HFFc6 (cell line): Measurements from ENCODE around the gene GPR176. TPM values are rescaled to one million over a fixed set of nuclear protein-coding genes. Genes with fewer than 3 reads are reported as not detected.
"Not testable (repeated sequence)": the region's sequence is repeated elsewhere in the genome, so short reads cannot be mapped to it uniquely, and the experiment has no call there.

Experiments used
- DNase-seq: peaks from one replicate; pipeline ENCODE4 v3.0.0-alpha.2; 2018
- H3K27ac Mint-ChIP-seq: 2 replicates; pipeline ENCODE4 v1.8.0; 2020; ENCODE audit warnings: mild to moderate bottlenecking, mixed read lengths
- H3K27me3 Mint-ChIP-seq: 2 replicates; pipeline ENCODE4 v1.8.0; 2021; ENCODE audit warnings: mild to moderate bottlenecking, moderate library complexity, mixed read lengths; ENCODE audit not compliant: insufficient read depth
- H3K36me3 Mint-ChIP-seq: 2 replicates; pipeline ENCODE4 v1.8.0; 2021; ENCODE audit warnings: low read depth, mixed read lengths
- H3K4me1 Mint-ChIP-seq: 2 replicates; pipeline ENCODE4 v1.8.0; 2020; ENCODE audit warnings: low read depth, mixed read lengths
- H3K4me3 Mint-ChIP-seq: 2 replicates; pipeline ENCODE4 v1.8.0; 2020; ENCODE audit warnings: mild to moderate bottlenecking, moderate library complexity, mixed read lengths
- H3K9me3 Mint-ChIP-seq: 2 replicates; pipeline ENCODE4 v1.8.0; 2020; ENCODE audit warnings: mild to moderate bottlenecking, mixed read lengths
- CTCF ChIP-seq: fragments of 200-600 bp; sonication (generic); IDR thresholded peaks from 2 replicates; pipeline ENCODE4 v1.5.0; 2021; ENCODE audit warnings: antibody characterized with exemption, mild to moderate bottlenecking
- total RNA-seq, 6 experiments: library from RNA; stranded (reverse); fragmentation: NEBNext Ultra II Directional; extraction: Animal tissue kit (Norgen Biotek cat#: 25700); gene quantifications; 2 replicates in 1 of 6; 3 replicates in 5 of 6; pipeline ENCODE4 v1.2.3, GENCODE V29; 2021

GPR176 gene
- total RNA-seq, 6 experiments from 2014 or later, result 151 to 193 (median 169) TPM

GRCh38 chr15:39820050-39820602, 99.9 kb downstream of the GPR176 start:
- Mint-ChIP-seq H3K27me3 (peaks cover 9% of the 10 kb centered on the region), H3K36me3 (peaks cover 37% of the 10 kb centered on the region), H3K9me3 (peaks cover 5% of the 10 kb centered on the region), H3K4me3 (no peak overlapping the region), H3K27ac (peak overlapping the region; percentile 36), H3K4me1 (peaks cover 65% of the 10 kb centered on the region)
- TF ChIP-seq CTCF, result no peak
- DNase-seq, result no peak

- no peak overlapping the region for H3K27ac Mint-ChIP-seq
- peaks cover 5% of the 10 kb centered on the region for H3K9me3 Mint-ChIP-seq
- peaks cover 9% of the 10 kb centered on the region for H3K27me3 Mint-ChIP-seq
- TF ChIP-seq CTCF, result no peak
- H3K36me3 Mint-ChIP-seq, result peaks cover 38% of the 10 kb centered on the region
- H3K4me1 Mint-ChIP-seq, result peaks cover 71% of the 10 kb centered on the region
- no peak for DNase-seq
- H3K4me3 Mint-ChIP-seq, result no peak overlapping the region
These were observed 100.5 kb downstream of the GPR176 start for GRCh38 chr15:39819533-39819932.

DNA sequence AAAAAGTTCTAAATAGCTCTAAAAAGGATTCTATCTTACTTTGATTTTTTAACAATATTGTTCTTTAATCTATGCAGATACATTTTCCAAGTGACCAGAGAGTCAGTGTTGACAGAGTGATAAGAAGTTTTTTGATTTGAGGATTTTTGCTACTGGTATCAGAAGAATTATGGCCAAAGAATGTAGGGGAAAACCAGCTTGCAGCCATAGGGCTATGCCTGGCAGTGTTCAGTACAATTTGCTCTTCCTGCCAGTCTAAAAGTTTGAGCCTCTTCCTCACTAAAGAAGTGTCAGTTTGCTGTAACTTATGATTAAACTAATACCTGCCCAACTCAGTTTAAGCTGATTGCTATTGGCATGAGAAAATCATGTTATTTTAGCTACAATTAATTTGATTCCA, 102.2 kb downstream of the GPR176 start:
- H3K9me3 Mint-ChIP-seq, result no peaks in the 10 kb centered on the region

GRCh38 chr15:39814489-39814888, 105.6 kb downstream of the GPR176 start:
- no peak for TF ChIP-seq CTCF
- Mint-ChIP-seq H3K27me3 (0 out of 2 replicates have a peak, but pooled peaks cover 2% of the 10 kb centered on the region), H3K27ac (no peak overlapping the region; the same call in 1 of the 2 replicates), H3K9me3 (no peaks in the 10 kb centered on the region), H3K36me3 (peaks cover 26% of the 10 kb centered on the region; the same call in 1 of the 2 replicates), H3K4me1 (peaks cover 45% of the 10 kb centered on the region), H3K4me3 (no peak overlapping the region)
- no peak for DNase-seq

More for the DNA sequence above, 102.2 kb downstream of the GPR176 start:
- 0 out of 2 replicates have a peak overlapping the region, but pooled peaks have one; percentile 50 for H3K27ac Mint-ChIP-seq
- TF ChIP-seq CTCF, result no peak
- peaks cover 26% of the 10 kb centered on the region for H3K36me3 Mint-ChIP-seq
- H3K4me3 Mint-ChIP-seq, result no peak overlapping the region
- peaks cover 58% of the 10 kb centered on the region for H3K4me1 Mint-ChIP-seq
- no peak for DNase-seq
- peaks cover 1% of the 10 kb centered on the region; the same call in 1 of the 2 replicates for H3K27me3 Mint-ChIP-seq

- DNase-seq, H3K4me3 Mint-ChIP-seq, H3K27ac Mint-ChIP-seq, H3K9me3 Mint-ChIP-seq, H3K27me3 Mint-ChIP-seq: not testable (repeated sequence)
- Mint-ChIP-seq H3K4me1 (peaks cover 38% of the 10 kb centered on the region), H3K36me3 (peaks cover 33% of the 10 kb centered on the region)
These were observed 107.4 kb downstream of the GPR176 start for GRCh38 chr15:39812651-39813050.

- DNase-seq, result no peak
- H3K27me3 Mint-ChIP-seq, result peaks cover 7% of the 10 kb centered on the region; the same call in 1 of the 2 replicates
- no peaks in the 10 kb centered on the region for H3K9me3 Mint-ChIP-seq
- no peak overlapping the region for H3K27ac Mint-ChIP-seq
- no peak for TF ChIP-seq CTCF
- H3K4me3 Mint-ChIP-seq, result no peak overlapping the region
- H3K4me1 Mint-ChIP-seq, result peaks cover 21% of the 10 kb centered on the region
- peaks cover 21% of the 10 kb centered on the region for H3K36me3 Mint-ChIP-seq
These were observed 111.2 kb downstream of the GPR176 start for GRCh38 chr15:39808909-39809308.
